Upper lobe of left lung (tissue), 6 donors: ENCODE data around the gene PATJ. TPM values are rescaled to one million over a fixed set of nuclear protein-coding genes. Genes with fewer than 3 reads are reported as not detected.
"Not testable (repeated sequence)": the region's sequence is repeated elsewhere in the genome, so short reads cannot be mapped to it uniquely, and the experiment has no call there.

ENCODE experiments used
- ATAC-seq, 2 donors: fragments of 200-7000 bp; cut with Tn5 transposase; one replicate each; pipeline ENCODE4 v1.9.1; 2022; ENCODE audit warnings: mild to moderate bottlenecking in 2 of 2, moderate library complexity in 2 of 2; ENCODE audit not compliant: low FRiP score in 2 of 2
- DNase-seq, 2 donors: peaks; one replicate each; pipeline ENCODE4 v3.0.0-alpha.2; 2019 to 2020
- H3K27ac ChIP-seq, 4 donors: fragments of 200-600 bp; sonication (generic); one replicate each; pipeline ENCODE4 v1.5.1; 2016 to 2019
- H3K27me3 ChIP-seq, 4 donors: fragments of 200-600 bp; sonication (generic); one replicate each; pipeline ENCODE4 v1.5.1; 2017 to 2019
- H3K36me3 ChIP-seq, 4 donors: fragments of 200-600 bp; sonication (generic); one replicate each; pipeline ENCODE4 v1.5.1; 2016 to 2019
- H3K4me1 ChIP-seq, 4 donors: fragments of 200-600 bp; sonication (generic); one replicate each; pipeline ENCODE4 v1.5.1; 2018 to 2019
- H3K4me3 ChIP-seq, 4 donors: fragments of 200-600 bp; sonication (generic); one replicate each; pipeline ENCODE4 v1.5.1; 2017 to 2019; ENCODE audit warnings: mild to moderate bottlenecking in 2 of 4, moderate library complexity in 1 of 4
- H3K9me3 ChIP-seq, 4 donors: fragments of 200-600 bp; sonication (generic); one replicate each; pipeline ENCODE4 v1.5.1; 2018 to 2019
- CTCF ChIP-seq, 6 experiments: fragments of 450-650 bp in 4 of 6; fragments of 200-600 bp in 2 of 6; sonication (generic) in 2 of 6; IDR thresholded peaks; one replicate each; pipeline ENCODE4 v1.5.1; 2016 to 2019; ENCODE audit warnings: antibody characterized with exemption in 6 of 6
- EP300 ChIP-seq, 4 donors: sonication (generic); formaldehyde crosslinking; IDR thresholded peaks; one replicate each; pipeline ENCODE4 v1.5.1; 2017; ENCODE audit warnings: antibody characterized with exemption in 4 of 4, control low read depth in 2 of 4
- POLR2A ChIP-seq, 4 donors: fragments of 450-650 bp; IDR thresholded peaks; one replicate each; pipeline ENCODE4 v1.5.1; 2016 to 2017; ENCODE audit warnings: antibody characterized with exemption in 4 of 4, mild to moderate bottlenecking in 2 of 4
- POLR2AphosphoS5 ChIP-seq, 2 donors: sonication (generic); formaldehyde crosslinking; IDR thresholded peaks; one replicate each; pipeline ENCODE4 v1.5.1; 2017; ENCODE audit warnings: antibody characterized with exemption in 2 of 2
- WGBS, 2 donors: methylation state at CpG; one replicate each; pipeline ENCODE4 v1.1.5; 2017 to 2018; 5-methylcytosine and 5-hydroxymethylcytosine counted together
- total RNA-seq, 6 donors: library from RNA; depleted of rRNA in 4 of 6; stranded (reverse); fragments of >200 nt in 4 of 6; gene quantifications; one replicate each; pipeline versions ENCODE4 v1.1.0 to v1.2.1, GENCODE V29; 2016 to 2021
- donor health status: DM: no; HTN: no; CAD: no; lungs with moderate emphysema.
- donor health status: DM: no; HTN: yes; CAD: no; lungs with severe emphysema.

Gene PATJ
- total RNA-seq, 6 donors from 2014 or later = 37.1 to 217 (median 70.5) TPM

DNA sequence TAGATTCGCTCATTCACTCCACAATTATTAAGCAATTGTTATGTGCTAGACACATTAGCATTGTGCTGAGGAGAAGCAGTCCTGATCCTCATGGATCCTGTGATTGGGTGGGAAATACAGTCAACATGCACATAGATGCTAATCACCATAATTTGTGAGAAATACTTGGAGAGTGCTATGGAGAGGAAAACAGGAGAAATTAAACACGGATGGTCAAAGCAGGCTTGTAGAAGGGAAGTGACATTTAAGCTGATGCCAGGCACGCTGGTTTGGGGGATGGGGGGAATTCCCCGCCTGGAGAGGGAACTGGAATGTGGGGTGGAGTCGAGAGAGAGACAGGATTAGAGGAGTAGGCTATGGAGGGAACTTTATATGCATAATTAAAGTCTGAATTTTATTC, 400.2 kb downstream of the PATJ start:
- 26 to 40% methylated on average over 5 of the region's 5 CpGs for WGBS, 2 donors
- ATAC-seq (no peak), DNase-seq (no peak)
- no peak for TF ChIP-seq CTCF (IDR thresholded peaks at IDR 0.05)
- TF ChIP-seq POLR2AphosphoS5 (IDR thresholded peaks at IDR 0.05) = no peak
- TF ChIP-seq POLR2A (IDR thresholded peaks at IDR 0.05) = no peak
- no peak for TF ChIP-seq EP300 (IDR thresholded peaks at IDR 0.05)
- H3K9me3 ChIP-seq = no peaks in the 10 kb centered on the region
- H3K27me3 ChIP-seq = no peaks in the 10 kb centered on the region
- no peak overlapping the region for H3K27ac ChIP-seq
- H3K4me1 ChIP-seq = peaks cover 0 to 7% (median 3%) of the 10 kb centered on the region in 4 donors
- no peak overlapping the region for H3K4me3 ChIP-seq
- H3K36me3 ChIP-seq = no peaks in the 10 kb centered on the region

- H3K27me3 ChIP-seq = no peaks in the 10 kb centered on the region
- H3K27ac ChIP-seq = no peak overlapping the region
- 0 to 4% methylated on average over 1 of the region's 1 CpG for WGBS, 2 donors
- peaks cover 0 to 12% (median 3%) of the 10 kb centered on the region in 4 donors for H3K36me3 ChIP-seq
- peaks cover 0 to 7% (median 3%) of the 10 kb centered on the region in 4 donors for H3K4me1 ChIP-seq
- TF ChIP-seq POLR2A (IDR thresholded peaks at IDR 0.05) = no peak
- TF ChIP-seq CTCF (IDR thresholded peaks at IDR 0.05) = peak; percentile 32 to 59 (median 52)
- H3K4me3 ChIP-seq = no peak overlapping the region
- ATAC-seq (no peak), DNase-seq (no peak)
- no peaks in the 10 kb centered on the region for H3K9me3 ChIP-seq
These were observed 402.1 kb downstream of the PATJ start for GRCh38 chr1:62144238-62144831.

DNA sequence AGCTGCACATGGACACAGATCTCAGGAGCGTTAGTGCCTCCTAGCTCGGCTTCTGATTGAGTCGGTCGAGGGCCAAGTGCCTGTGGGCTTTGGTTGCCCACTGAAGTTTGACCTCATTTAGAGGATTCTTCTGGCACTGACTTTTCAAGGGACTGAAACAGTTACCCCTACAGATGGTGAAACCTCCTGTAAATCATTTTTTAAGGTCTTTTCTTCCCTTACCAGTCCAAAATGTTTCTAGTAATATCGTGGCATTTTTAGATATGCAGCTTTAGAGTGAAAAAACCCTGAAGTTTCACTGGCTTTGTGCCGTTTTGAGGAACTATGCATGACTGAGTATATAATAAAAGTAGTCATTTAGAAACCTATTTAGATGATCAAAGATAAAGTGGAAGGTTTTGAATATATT, 417.7 kb downstream of the PATJ start:
- peaks cover 0 to 3% (median 0%) of the 10 kb centered on the region in 4 donors for H3K36me3 ChIP-seq
- no peak for DNase-seq
- H3K27me3 ChIP-seq = no peaks in the 10 kb centered on the region
- H3K27ac ChIP-seq = no peak overlapping the region
- ATAC-seq = no peak
- H3K9me3 ChIP-seq = no peaks in the 10 kb centered on the region
- no peak overlapping the region for H3K4me3 ChIP-seq
- H3K4me1 ChIP-seq = no peaks in the 10 kb centered on the region
- no peak for TF ChIP-seq POLR2AphosphoS5 (IDR thresholded peaks at IDR 0.05)
- TF ChIP-seq EP300 (IDR thresholded peaks at IDR 0.05) = no peak
- TF ChIP-seq POLR2A (IDR thresholded peaks at IDR 0.05) = no peak
- no peak for TF ChIP-seq CTCF (IDR thresholded peaks at IDR 0.05)
- 85 to 89% methylated on average over 6 of the region's 6 CpGs for WGBS, 2 donors

DNA sequence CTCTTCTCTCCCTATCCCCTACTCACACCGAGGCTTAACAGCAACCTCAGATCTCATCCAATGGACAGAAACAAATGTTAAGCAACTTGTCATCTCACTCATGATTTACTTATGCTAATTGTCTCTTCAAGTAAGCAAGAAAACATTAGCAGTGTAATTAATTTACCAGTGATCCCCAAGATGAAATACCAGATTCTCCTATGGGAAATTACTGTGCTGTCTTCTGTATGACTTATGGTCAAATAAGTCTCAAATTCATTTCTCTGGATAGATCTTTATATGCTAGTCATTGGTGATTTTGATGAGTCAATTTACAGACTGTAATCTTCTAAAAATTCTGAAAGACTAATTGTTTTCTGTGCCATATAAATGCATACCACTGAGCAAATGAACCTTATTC, 419.4 kb downstream of the PATJ start:
- ATAC-seq = no peak
- H3K27me3 ChIP-seq = no peaks in the 10 kb centered on the region
- no peak overlapping the region for H3K4me3 ChIP-seq
- no peaks in the 10 kb centered on the region for H3K9me3 ChIP-seq
- H3K36me3 ChIP-seq = peaks cover 0 to 3% (median 0%) of the 10 kb centered on the region in 4 donors
- no peaks in the 10 kb centered on the region for H3K4me1 ChIP-seq
- WGBS, 2 donors = 90 to 100% methylated on average over 1 of the region's 1 CpG
- no peak overlapping the region for H3K27ac ChIP-seq
- DNase-seq = no peak
- no peak for TF ChIP-seq EP300 (IDR thresholded peaks at IDR 0.05)
- TF ChIP-seq POLR2A (IDR thresholded peaks at IDR 0.05) = no peak
- no peak for TF ChIP-seq CTCF (IDR thresholded peaks at IDR 0.05)
- no peak for TF ChIP-seq POLR2AphosphoS5 (IDR thresholded peaks at IDR 0.05)

DNA sequence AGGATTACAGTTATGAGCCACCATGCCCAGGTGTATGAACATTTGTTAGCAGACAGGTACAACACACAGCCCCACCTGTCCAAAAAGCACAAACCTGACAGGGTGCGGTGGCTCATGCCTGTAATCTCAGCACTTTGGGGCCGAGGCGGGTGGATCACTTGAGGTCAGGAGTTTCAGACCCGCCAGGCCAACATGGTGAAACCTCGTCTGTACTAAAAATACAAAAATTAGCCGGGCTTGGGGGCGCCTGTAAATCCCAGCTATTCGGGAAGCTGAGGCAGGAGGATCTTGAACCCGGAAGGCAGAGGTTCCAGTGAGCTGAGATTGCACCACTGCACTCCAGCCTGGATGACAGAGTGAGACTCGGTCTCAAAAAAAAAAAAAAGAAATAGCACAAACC, 428.1 kb downstream of the PATJ start:
- H3K27ac ChIP-seq = not testable (repeated sequence)

More for the DNA sequence above, 428.1 kb downstream of the PATJ start:
- H3K36me3 ChIP-seq, H3K4me3 ChIP-seq, H3K9me3 ChIP-seq, H3K4me1 ChIP-seq, ATAC-seq, DNase-seq, H3K27me3 ChIP-seq: not testable (repeated sequence)
- WGBS, 2 donors = 71 to 73% methylated on average over 10 of the region's 10 CpGs
